GM18951 (cell line): ENCODE results near the gene MACROD2.

ENCODE experiments used
- POLR2A ChIP-seq: IDR thresholded peaks from 4 replicates; pipeline ENCODE4 v1.6.1; 2011; ENCODE audit warnings: mild to moderate bottlenecking; ENCODE audit not compliant: insufficient read length, insufficient read depth; ENCODE audit errors: extremely low read depth
- in situ Hi-C: fragments of 300-500 bp; cut with MboI; formaldehyde crosslinking; loops from one replicate; pipeline ENCODE4 v1.12.0; 2022; ENCODE audit warnings: low sequenced_read_pairs, mixed read lengths, inconsistent platforms; ENCODE audit not compliant: unreplicated experiment

Gene MACROD2

DNA sequence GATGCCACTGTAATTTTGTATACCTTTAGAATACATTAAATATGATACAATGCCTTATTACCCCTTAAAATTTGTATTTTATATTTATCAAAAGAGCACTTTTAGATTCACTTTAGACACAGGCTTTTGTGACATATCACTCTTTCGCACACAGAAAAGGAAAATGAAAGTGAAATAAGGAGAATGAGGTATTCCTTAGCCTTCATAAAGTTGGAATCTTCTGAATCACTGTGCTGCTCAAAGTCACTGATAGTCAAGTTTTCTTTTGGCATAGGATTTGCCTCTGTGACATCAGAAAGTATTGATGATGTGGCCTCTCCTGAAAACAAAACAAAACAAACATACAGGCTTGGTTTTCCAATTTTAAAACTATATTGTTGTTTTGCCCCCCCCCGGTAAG, 1480.9 kb downstream of the MACROD2 start:
- no peak for TF ChIP-seq POLR2A
- in situ Hi-C loops = no loop called here

DNA sequence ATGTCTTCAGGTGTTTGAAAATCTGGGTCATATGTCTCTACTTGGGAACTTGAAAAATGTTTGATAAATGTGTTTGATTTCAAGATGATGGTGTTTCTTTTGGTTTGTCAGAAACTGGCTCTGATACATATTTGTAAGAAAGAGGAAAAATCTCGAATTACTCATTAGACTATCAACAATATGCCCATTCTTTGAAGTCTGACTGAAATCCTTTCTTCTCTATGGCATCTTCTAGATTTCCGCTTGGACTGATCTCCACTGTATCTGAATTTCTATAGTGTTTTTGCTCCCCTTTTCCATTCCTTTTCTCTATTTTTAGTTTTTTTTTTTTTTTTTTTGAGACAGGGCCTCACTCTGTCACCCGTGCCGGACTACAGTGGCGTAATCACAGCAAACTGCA, 1481.5 kb downstream of the MACROD2 start:
- no peak for TF ChIP-seq POLR2A
- in situ Hi-C loops = no loop called here

DNA sequence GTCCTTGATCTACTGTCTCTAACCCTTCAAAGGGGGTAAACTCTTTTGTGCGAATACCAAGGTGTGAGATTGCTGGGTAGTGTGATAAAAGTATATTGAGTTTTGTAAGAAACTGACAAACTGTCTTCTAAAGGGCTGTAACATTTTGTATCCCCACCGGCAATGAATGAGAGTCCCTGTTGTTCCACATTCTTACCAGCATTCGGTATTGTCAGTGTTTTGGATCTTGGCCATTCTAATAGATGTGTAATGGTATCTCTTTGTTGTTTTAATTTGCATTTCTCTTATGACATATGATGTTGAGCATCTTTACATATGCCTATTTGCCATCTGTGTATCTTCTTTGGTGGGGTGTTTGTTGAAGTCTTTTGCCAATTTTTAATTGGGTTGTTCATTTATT, 1487.2 kb downstream of the MACROD2 start:
- in situ Hi-C loops = no loop called here

DNA sequence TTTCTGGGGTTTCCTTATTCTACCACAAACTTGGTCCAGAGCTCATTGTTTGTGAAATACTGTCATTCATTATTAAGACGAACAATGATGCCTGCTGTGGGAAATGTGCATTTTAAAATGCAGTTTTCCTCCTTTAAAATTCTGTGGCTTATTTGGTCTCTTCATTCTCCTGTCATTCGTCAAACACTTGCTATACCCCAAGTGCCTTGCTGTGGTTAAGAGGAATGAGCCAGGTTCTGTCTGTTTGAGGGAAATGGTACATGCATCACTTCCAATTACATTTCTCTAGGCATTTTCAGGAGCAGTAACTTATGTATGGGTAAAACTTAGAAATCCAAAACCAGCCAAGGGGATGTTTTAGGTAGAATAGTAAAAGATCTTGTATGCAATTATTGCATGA, 1490.2 kb downstream of the MACROD2 start:
- TF ChIP-seq POLR2A = no peak
- in situ Hi-C loops = no loop called here

More for the DNA sequence above, 1487.2 kb downstream of the MACROD2 start:
- TF ChIP-seq POLR2A = no peak

DNA sequence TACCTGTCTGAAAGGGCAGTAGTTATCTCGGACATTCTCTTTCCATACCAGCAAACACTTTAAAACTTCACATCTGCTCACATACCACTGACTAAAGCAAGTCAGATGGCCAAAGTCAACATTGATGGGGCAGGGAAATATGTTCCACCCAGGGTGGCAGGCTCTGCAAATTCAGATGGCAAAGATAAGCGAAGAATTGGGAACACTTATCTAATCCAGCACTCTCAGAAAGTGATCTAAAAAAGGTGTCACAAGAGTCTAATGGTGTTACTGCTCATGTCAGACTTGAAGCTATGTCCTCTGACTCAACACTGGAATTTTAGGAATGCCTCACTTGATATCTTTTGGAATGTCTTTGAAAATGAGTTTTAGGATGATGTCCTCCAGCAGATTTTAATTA, 1491.7 kb downstream of the MACROD2 start:
- in situ Hi-C loops = no loop called here

DNA sequence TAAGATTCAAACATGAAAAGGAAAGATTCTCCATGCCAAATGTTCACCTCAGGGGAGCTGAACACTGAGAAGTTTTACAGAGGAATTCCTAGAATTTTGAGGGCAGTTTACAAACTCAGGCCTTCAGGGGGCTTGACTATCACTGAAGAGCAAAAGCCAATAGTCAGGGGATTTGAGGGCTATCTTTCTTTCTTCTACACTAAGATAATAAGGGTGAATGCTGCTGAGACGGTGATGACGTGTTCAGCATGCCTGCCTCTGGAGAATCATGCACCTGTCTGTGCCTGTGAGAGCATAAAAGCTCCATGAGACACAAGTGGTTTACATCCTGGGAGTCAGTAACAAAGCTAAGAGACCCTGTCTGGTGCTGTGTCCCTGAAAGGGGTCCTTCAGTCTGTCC, 1492.4 kb downstream of the MACROD2 start:
- in situ Hi-C loops = no loop called here
- no peak for TF ChIP-seq POLR2A

More for the DNA sequence above, 1491.7 kb downstream of the MACROD2 start:
- no peak for TF ChIP-seq POLR2A

DNA sequence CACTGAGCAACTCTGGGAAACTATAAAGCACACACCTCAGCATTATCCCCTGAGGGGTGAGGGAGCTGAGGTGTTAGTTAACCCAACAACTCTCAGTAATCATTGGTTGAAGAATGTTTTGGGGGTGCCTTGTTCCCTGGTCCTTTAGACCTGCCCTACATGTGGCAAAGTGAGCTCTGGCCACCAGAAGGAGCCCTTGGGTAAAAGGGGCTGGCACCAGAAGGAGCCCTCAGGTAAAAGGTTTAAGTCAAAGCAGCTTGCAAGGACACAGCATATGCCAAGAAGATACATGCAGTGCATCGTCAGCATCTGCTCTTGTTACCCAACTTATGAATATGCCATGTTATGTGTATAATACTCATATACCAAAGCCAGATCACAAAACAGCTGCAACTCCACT, 1496.3 kb downstream of the MACROD2 start:
- in situ Hi-C loops = no loop called here
- no peak for TF ChIP-seq POLR2A

DNA sequence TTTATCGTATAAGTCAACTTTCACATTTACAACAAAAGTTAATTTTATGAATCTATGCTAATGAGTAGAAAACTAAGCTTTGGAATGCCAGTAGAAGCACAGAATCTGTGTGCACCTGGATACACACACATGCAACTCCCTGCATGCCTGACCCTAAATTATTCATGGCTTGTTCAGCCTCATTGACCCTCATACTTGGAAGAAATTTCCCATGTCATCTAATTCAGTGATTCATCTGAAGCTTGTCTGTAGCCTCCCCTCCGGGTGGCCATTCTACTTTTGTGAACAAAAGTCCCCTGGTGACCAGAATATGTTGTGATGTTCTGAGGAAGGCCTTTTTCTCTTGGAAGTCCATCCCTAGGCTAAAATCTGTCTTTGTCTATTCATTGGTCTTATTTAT, 1499.5 kb downstream of the MACROD2 start:
- in situ Hi-C loops = no loop called here
- TF ChIP-seq POLR2A = no peak

DNA sequence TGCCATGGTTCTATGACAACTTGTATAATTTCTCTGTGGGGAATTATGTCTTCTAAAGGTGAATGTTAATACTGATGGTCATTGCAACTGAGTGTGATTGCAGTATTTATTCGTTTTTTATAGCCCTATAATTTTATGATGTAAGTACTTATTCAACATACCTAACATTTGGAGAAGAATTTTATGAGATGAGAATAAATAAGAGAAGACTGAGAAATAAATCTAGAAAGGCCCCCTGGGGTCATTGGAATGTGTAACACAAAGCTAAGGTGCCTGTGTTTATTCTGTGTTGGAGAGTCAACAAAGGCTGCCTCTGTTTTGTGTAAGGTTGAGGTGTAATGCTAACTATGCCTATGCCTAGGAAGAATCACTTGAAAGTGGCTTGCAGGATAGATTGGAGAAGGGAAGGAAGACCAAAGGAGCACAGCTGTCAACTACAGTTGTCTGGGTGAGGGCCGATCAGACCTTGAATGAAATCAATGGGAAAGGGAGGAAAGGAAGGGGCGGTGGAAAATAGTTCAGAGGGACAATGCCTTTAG, 1501.3 kb downstream of the MACROD2 start:
- TF ChIP-seq POLR2A = no peak
- in situ Hi-C loops = no loop called here

DNA sequence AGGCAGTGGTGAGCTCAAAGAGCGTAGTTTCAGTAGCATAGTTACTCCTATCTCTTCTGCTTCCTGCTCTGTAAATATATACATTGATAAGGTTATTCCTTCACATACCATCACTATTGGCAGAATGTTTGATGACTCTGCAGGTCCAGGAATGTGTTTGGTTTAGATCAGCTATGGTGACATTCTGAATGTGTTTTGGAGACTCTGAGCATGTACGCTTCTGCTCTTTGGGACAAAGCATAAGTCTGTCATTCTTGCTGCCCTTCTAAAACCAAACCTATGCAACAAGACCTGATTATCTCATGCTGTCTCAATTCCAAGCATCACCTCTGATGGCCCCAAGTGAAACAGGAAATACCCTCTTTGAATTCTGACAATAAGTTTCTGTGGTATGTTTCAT, 1503.6 kb downstream of the MACROD2 start:
- in situ Hi-C loops = no loop called here

DNA sequence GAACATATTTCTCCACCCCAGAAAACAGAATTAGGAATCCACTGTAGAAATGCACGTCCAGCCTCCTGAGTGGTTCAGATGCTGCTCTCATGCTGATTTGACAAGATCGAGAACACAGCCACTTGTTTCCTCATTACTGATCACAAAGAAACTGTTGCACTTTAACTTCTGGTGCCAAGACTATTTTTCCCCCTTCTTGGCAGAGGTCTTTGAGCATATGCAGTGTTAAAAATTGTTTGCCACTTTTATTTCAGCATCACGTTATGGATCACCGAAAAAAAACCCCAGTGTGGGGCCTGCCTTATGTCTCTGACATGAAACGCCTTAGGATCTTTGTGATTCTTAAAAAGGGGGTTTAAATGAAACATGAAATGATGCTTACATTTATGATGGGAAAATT, 1511.0 kb downstream of the MACROD2 start:
- TF ChIP-seq POLR2A = no peak
- in situ Hi-C loops = no loop called here

More for the DNA sequence above, 1503.6 kb downstream of the MACROD2 start:
- no peak for TF ChIP-seq POLR2A

DNA sequence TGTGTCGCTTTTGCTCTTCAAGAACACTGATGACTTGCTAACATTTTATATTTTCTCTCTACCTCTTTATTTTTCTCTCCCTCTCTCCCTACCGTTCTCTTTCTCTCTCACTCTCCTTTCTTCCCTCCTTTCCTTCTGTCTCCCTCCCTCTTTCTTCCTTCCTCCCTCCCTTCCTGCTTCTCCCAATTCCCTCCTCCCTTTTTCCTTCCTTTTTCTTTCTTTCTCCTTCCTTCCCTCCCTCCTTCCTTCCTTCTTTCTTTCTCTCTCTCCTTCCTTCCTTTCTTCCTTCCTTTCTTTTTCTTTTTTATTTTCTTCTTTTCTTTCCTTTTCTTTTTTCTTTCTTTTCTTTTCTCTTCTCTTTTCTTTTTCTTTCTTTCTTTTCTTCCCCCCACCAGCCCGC, 1511.8 kb downstream of the MACROD2 start:
- TF ChIP-seq POLR2A = no peak
- in situ Hi-C loops = no loop called here

DNA sequence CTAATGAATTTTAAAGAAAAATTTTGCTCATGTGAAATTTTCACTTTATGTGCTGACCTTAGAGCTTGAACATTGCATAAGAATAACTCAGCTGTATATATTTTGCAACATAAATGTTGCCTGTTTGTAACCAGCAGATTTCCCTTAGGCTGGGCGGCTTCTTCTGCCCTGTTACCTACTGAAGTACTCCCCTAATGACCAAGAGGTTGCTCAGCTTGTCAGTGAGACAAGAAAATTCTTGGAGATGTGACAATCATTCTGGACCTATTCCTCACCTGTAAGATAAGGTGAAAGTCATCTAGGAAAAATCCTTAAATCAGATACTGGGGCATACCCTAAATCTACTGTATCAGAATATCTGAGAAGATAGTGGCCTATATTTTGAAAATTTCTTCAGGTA, 1516.2 kb downstream of the MACROD2 start:
- in situ Hi-C loops = no loop called here
- no peak for TF ChIP-seq POLR2A

DNA sequence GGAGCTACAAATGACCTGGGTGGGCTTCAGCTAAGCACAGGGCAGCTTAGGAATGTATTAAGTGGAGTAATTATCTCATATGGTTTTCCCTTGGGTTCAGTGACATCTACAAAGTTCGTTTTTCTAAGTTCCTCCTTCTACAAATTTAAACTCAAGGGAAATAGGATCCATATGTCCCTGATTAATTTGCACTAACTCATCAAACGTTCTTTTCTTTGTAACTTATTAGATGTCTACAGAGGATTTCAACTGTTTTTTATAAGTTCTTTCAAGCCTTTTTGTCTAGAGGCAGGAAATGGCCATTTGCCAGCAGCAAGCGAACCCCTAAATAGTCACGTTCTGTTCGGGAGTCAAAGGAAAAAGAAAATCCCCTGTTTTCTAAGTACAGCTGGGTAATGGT, 1517.6 kb downstream of the MACROD2 start:
- TF ChIP-seq POLR2A = no peak
- in situ Hi-C loops = no loop called here

DNA sequence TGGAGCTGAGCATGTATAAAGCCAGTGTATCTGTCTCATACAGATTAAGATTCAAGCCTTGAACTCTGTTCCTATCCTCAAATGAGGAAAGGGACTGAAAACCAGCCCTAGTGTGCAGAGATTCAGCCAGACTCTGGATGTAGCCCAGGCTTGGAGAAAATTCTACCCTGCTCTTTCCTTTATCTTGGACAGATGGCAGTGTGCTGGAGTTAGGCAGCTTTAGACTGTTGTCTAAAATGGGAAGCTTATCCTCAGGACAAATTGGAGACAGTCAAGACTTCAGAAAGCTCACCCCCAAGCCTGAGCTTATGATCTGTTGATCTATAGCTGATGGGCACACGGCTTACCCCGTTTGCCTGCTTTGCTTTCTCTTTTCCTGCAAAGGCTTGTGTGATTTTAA, 1520.4 kb downstream of the MACROD2 start:
- in situ Hi-C loops = no loop called here

DNA sequence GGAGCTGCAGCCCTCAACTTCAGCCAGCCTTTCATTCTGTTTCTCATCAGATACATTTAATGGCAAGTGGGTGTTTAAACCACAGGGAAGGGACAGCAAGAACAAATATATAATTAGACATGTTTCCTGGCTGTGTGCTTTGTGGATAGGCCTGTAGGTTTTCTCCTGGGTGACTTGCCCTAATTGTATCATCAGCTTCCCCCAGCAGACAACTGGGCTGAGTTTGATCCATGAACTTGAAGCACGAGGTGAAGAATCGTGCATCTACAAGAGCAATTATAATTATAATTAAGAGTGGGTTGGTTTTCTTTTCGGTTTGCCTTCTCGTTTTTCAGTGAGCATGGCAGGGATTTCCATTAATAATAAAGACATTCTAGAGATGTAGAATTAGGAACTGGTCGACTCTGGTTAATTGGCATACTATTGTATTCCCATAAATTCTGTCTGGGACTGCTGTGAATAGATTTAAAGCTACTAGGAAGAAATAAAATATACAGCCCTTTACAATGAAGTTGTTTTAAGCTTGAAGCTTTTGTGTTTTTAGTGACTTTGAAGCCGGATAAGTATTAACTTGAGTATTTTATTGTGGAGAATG, 1525.7 kb downstream of the MACROD2 start:
- no peak for TF ChIP-seq POLR2A
- in situ Hi-C loops = no loop called here

More for the DNA sequence above, 1520.4 kb downstream of the MACROD2 start:
- TF ChIP-seq POLR2A = no peak
